Activated CD8-positive, alpha-beta memory T cell treated with anti-CD3 and anti-CD28 coated beads, Interleukin-2, amount 50 U/mL, for 24 hours (primary cell): ENCODE data around the gene PLEKHG4B.
"Not testable (repeated sequence)": the region's sequence is repeated elsewhere in the genome, so short reads cannot be mapped to it uniquely, and the experiment has no call there.

Experiments
- DNase-seq: peaks from one replicate; pipeline ENCODE4 v3.0.0-alpha.2; 2020; ENCODE audit errors: extremely low read depth

PLEKHG4B gene

GRCh38 chr5:222951-223715, 131.2 kb downstream of the PLEKHG4B start:
- DNase-seq = not testable (repeated sequence)

DNA sequence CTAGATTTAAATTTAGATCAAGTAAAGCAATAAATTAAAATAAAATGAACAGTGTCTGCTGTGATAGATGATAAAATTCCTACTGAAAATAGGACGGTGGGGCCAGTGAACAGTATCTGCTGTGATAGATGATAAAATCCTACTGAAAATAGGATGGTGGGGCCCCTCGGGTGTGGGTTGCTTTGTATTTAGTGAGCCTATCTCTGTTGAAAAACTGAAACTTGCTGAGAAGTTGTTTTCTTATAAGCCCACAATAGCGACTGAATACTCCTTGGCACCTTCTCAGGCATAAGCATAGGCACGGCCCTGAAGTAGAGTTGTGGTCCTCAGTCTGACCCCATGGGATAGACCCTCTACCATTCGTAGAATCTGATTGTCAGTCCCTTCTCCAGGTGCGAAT, 131.8 kb downstream of the PLEKHG4B start:
- no peak for DNase-seq

- no peak for DNase-seq
These were observed 133.4 kb downstream of the PLEKHG4B start for GRCh38 chr5:225334-225733.

GRCh38 chr5:227375-227774, 135.4 kb downstream of the PLEKHG4B start:
- DNase-seq = not testable (repeated sequence)

DNA sequence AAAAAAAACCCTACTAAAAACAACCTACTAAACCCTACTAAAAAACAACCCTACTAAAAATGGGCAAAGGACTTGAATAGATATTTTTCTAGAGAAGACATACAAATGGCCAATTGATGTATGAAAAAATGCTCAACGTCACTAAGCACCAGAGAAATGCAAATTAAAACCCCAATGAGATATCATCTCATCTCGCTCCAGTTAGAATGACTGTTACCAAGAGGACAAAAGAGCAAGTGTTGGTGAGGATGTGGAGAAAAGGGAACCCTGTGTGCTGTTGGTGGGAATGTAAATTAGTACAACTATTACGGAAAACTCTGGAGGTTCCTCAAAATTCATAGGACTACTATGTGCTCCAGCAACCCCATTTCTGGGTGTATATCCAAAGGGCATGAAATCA, 136.9 kb downstream of the PLEKHG4B start:
- DNase-seq = no peak

DNA sequence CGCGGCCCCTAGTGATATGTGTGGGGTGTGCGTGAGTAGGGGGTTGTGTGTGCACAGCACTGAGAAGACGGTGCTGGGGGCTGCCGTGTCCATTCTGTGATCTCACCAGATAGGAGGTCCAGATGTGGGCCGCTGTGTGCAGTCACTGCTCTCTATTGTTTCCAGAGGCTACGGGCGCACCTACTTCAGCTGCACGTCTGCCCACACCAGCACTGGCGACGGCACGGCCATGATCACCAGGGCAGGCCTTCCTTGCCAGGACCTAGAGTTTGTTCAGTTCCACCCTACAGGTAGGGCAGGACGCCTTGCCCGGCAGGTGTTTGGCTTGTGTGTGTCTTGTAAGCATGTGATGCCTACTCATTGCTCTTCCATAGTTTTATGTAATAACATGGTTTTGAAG, 138.7 kb downstream of the PLEKHG4B start:
- no peak for DNase-seq

DNA sequence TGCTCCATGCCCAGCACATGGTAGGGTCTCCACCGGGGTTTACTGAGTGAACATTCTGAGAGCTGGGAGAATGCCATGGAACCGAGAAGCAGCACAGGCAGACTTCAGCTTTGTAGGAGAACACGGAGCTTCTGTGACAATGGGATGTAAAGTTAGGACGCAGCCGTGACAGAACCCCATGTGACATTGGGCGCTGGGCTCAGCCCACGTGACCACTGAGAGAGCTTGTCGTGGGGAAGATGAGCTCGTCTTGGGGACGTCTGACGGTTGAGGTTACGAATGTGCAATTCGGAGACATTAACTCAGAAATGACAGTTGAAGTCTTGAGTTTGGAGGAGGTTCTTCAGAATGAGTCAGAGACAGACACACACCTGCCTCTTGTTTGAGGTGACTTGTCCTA, 139.7 kb downstream of the PLEKHG4B start:
- no peak for DNase-seq

- DNase-seq = not testable (repeated sequence)
These were observed 141.5 kb downstream of the PLEKHG4B start for GRCh38 chr5:233426-233825.

DNA sequence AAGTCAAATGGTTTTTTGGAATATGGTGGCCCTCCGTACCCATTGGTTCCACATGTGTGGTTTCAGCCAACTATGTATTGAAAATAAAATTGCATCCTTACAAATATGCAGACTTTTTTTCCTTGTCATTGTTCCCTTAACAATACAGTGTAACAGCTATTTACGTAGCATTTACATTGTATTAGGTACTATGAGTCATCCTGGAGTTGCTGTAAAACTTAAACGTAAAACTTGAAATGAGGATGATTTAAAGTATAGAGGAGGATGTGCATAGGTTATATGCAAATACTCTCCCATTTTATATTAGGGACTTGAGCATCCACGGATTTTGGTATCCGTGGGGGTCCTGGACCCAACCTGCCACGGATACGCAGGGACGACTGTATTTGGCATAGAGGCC, 142.5 kb downstream of the PLEKHG4B start:
- no peak for DNase-seq

DNA sequence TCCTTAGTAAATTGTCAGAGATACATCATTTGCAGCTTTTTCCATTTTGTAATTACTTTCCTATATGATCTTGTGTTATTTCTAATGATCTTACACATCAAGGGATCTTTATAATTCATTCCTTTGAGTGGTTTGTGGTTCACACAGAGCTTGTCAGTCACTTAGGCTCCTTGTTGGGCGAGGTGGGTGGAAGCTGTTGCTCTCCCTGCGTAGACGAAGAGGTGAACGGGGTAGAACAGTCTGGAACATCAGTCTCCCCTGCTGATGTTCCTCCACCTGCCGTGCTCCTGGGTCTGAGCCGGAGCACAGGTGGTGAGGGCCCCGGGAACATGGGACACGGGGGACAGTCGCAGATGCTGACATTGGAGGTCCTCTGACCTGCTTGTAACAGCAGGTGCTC, 143.6 kb downstream of the PLEKHG4B start:
- DNase-seq = not testable (repeated sequence)

GRCh38 chr5:237931-238330, 146.0 kb downstream of the PLEKHG4B start:
- not testable (repeated sequence) for DNase-seq
